GM18519 (cell line): ENCODE data around the gene CFB.
"Not testable (repeated sequence)": the region's sequence is repeated elsewhere in the genome, so short reads cannot be mapped to it uniquely, and the experiment has no call there.

Source experiments
- ATAC-seq: cut with Tn5 transposase; IDR thresholded peaks from one replicate; pipeline ENCODE4 v1.9.1; 2021; ENCODE audit warnings: mild to moderate bottlenecking, moderate library complexity; ENCODE audit not compliant: unreplicated experiment, low FRiP score

Gene CFB

GRCh38 chr6:31969712-31970603 is 24.1 kb downstream of the CFB start:
- ATAC-seq: no peak

- no peak for ATAC-seq
Observed at GRCh38 chr6:31970604-31971271, 24.8 kb downstream of the CFB start.

- no peak for ATAC-seq
Observed at GRCh38 chr6:31971279-31971992, 25.5 kb downstream of the CFB start.

GRCh38 chr6:31971993-31972708 is 26.3 kb downstream of the CFB start, which contains the start of gene DXO:
TSS of gene DXO (minus strand) at chr6:31972138. CDS start at chr6:31971675, 463 bp downstream.
- ATAC-seq: peak; percentile 73

GRCh38 chr6:31972709-31973350 is 26.9 kb downstream of the CFB start:
- ATAC-seq: no peak

- not testable (repeated sequence) for ATAC-seq
Observed at GRCh38 chr6:31976065-31976464, 30.2 kb downstream of the CFB start.

GRCh38 chr6:31977816-31978431 is 32.0 kb downstream of the CFB start:
- no peak for ATAC-seq

- no peak for ATAC-seq
Observed at GRCh38 chr6:31978831-31979230, 32.9 kb downstream of the CFB start.

- ATAC-seq: no peak
Observed at GRCh38 chr6:31979238-31979898, 33.5 kb downstream of the CFB start.

GRCh38 chr6:31980195-31980876 is 34.4 kb downstream of the CFB start:
- not testable (repeated sequence) for ATAC-seq

- ATAC-seq: not testable (repeated sequence)
Observed at GRCh38 chr6:31980998-31981397, 35.1 kb downstream of the CFB start.

GRCh38 chr6:31981744-31982143 is 35.8 kb downstream of the CFB start, which contains the start of gene C4A:
TSS of gene C4A (plus strand) at chr6:31982057. CDS start at chr6:31982108, 51 bp downstream.
- ATAC-seq: not testable (repeated sequence)

- not testable (repeated sequence) for ATAC-seq
Observed at GRCh38 chr6:31989363-31989762, 43.5 kb downstream of the CFB start.

GRCh38 chr6:31994421-31994820 is 48.5 kb downstream of the CFB start:
- ATAC-seq: not testable (repeated sequence)

GRCh38 chr6:31996385-31996784 is 50.5 kb downstream of the CFB start:
- ATAC-seq: not testable (repeated sequence)
